Jurkat, Clone E6-1 (cell line): Measurements from ENCODE around the gene DNAH9.
"Not testable (repeated sequence)": the region's sequence is repeated elsewhere in the genome, so short reads cannot be mapped to it uniquely, and the experiment has no call there.

Experiments
- DNase-seq: peaks from one replicate; pipeline ENCODE4 v3.0.0-alpha.2; 2011; ENCODE audit warnings: low read depth, low spot score
- H3K4me3 ChIP-seq: 2 replicates; pipeline ENCODE4 v1.5.1; 2011; ENCODE audit warnings: mild to moderate bottlenecking, low read length, control low read depth, moderate library complexity

The DNAH9 gene

GRCh38 chr17:11925262-11926021 lies 327.2 kb downstream of the DNAH9 start:
- no peak overlapping the region for H3K4me3 ChIP-seq
- no peak for DNase-seq

GRCh38 chr17:11928436-11928835 lies 330.2 kb downstream of the DNAH9 start:
- DNase-seq = no peak

GRCh38 chr17:11932337-11932898 lies 334.1 kb downstream of the DNAH9 start:
- no peak for DNase-seq
- no peak overlapping the region for H3K4me3 ChIP-seq

More at GRCh38 chr17:11928436-11928835, 330.2 kb downstream of the DNAH9 start:
- H3K4me3 ChIP-seq = no peak overlapping the region

- no peak overlapping the region for H3K4me3 ChIP-seq
- peak; percentile 44 for DNase-seq
Measured at GRCh38 chr17:11935734-11936406, 337.6 kb downstream of the DNAH9 start.

- DNase-seq = no peak
- no peak overlapping the region for H3K4me3 ChIP-seq
Measured at GRCh38 chr17:11940904-11941303, 342.6 kb downstream of the DNAH9 start.

GRCh38 chr17:11943086-11943485 lies 344.8 kb downstream of the DNAH9 start:
- DNase-seq, H3K4me3 ChIP-seq: not testable (repeated sequence)

- DNase-seq = no peak
- no peak overlapping the region for H3K4me3 ChIP-seq
Measured at GRCh38 chr17:11943759-11944347, 345.6 kb downstream of the DNAH9 start.

- no peak overlapping the region for H3K4me3 ChIP-seq
- DNase-seq = no peak
Measured at GRCh38 chr17:11944587-11944986, 346.3 kb downstream of the DNAH9 start.

GRCh38 chr17:11948789-11949188 lies 350.5 kb downstream of the DNAH9 start:
- DNase-seq = no peak

GRCh38 chr17:11949571-11949970 lies 351.3 kb downstream of the DNAH9 start:
- H3K4me3 ChIP-seq, DNase-seq: not testable (repeated sequence)

More at GRCh38 chr17:11948789-11949188, 350.5 kb downstream of the DNAH9 start:
- no peak overlapping the region for H3K4me3 ChIP-seq

- no peak overlapping the region for H3K4me3 ChIP-seq
- no peak for DNase-seq
Measured at GRCh38 chr17:11950771-11951519, 352.7 kb downstream of the DNAH9 start.

- no peak overlapping the region for H3K4me3 ChIP-seq
- DNase-seq = no peak
Measured at GRCh38 chr17:11952610-11953009, 354.3 kb downstream of the DNAH9 start.

GRCh38 chr17:11953924-11954323 lies 355.7 kb downstream of the DNAH9 start:
- H3K4me3 ChIP-seq = no peak overlapping the region
- DNase-seq = no peak

GRCh38 chr17:11954936-11955335 lies 356.7 kb downstream of the DNAH9 start:
- H3K4me3 ChIP-seq = no peak overlapping the region
- no peak for DNase-seq

GRCh38 chr17:11969565-11969964 lies 371.3 kb downstream of the DNAH9 start:
- no peak overlapping the region for H3K4me3 ChIP-seq
- DNase-seq = no peak

- not testable (repeated sequence) for DNase-seq, H3K4me3 ChIP-seq
Measured at GRCh38 chr17:11972741-11973140, 374.5 kb downstream of the DNAH9 start.

GRCh38 chr17:11979795-11980194 lies 381.5 kb downstream of the DNAH9 start:
- no peak for DNase-seq
- H3K4me3 ChIP-seq = no peak overlapping the region

- DNase-seq = no peak
- H3K4me3 ChIP-seq = no peak overlapping the region
Measured at GRCh38 chr17:11980813-11981212, 382.5 kb downstream of the DNAH9 start.

- no peak overlapping the region for H3K4me3 ChIP-seq
- no peak for DNase-seq
Measured at GRCh38 chr17:11981862-11982261, 383.6 kb downstream of the DNAH9 start.
